PC-9 (cell line): Measurements from ENCODE around the gene SLC16A4. TPM values are rescaled to one million over a fixed set of nuclear protein-coding genes. Genes with fewer than 3 reads are reported as not detected.
A peak's percentile ranks its signal among the peaks of the same experiment; 100 is the strongest.

Source experiments
- BruUV-seq: library from RNA; stranded (reverse); fragments of 400-500 nt; replicated peaks from 2 replicates; lab custom pipeline; 2021; lab: Mats Ljungman, UMichigan
- CTCF ChIA-PET: fragments of 300-600 bp; sonication (Branson Sonifier 250); formaldehyde crosslinking; loops from one replicate; lab custom pipeline; 2022; ENCODE audit warnings: antibody characterized with exemption; lab: Charles Lee
- POLR2A ChIA-PET: fragments of 300-600 bp; sonication (Branson Sonifier 250); formaldehyde crosslinking; loops from one replicate; lab custom pipeline; 2022; ENCODE audit warnings: antibody characterized with exemption; ENCODE audit not compliant: unreplicated experiment; lab: Charles Lee
- DNase-seq, 2 experiments: peaks; one replicate each; pipeline versions ENCODE4 v3.0.0 to v3.0.0-alpha.2; 2015 to 2022; ENCODE audit warnings: mixed read lengths in 1 of 2
- H2AFZ ChIP-seq: fragments of 200-600 bp; sonication (generic); 2 replicates; pipeline ENCODE4 v1.8.1; 2017; ENCODE audit warnings: antibody characterized with exemption
- H3F3A ChIP-seq: fragments of 200-600 bp; sonication (generic); 2 replicates; pipeline ENCODE4 v1.8.1; 2017; ENCODE audit warnings: antibody characterized with exemption, mild to moderate bottlenecking, low read depth; ENCODE audit not compliant: insufficient read depth
- H3K27ac ChIP-seq: fragments of 200-600 bp; sonication (generic); 2 replicates; pipeline ENCODE4 v1.6.1; 2016; ENCODE audit warnings: mixed run types
- H3K27me3 ChIP-seq: fragments of 200-600 bp; sonication (generic); 2 replicates; pipeline ENCODE4 v1.6.1; 2016; ENCODE audit warnings: low read depth, mixed run types; ENCODE audit not compliant: insufficient read depth
- H3K36me3 ChIP-seq: fragments of 200-600 bp; sonication (generic); 2 replicates; pipeline ENCODE4 v1.6.1; 2016; ENCODE audit warnings: low read depth, mixed run types
- H3K4me1 ChIP-seq: fragments of 200-600 bp; sonication (generic); replicated peaks from 2 replicates; pipeline ENCODE4 v1.6.1; 2016; ENCODE audit warnings: mixed run types; ENCODE audit not compliant: insufficient read depth
- H3K4me2 ChIP-seq: fragments of 200-600 bp; sonication (generic); 2 replicates; pipeline ENCODE4 v1.6.1; 2017; ENCODE audit warnings: mixed run types
- H3K4me3 ChIP-seq: fragments of 200-600 bp; sonication (generic); 2 replicates; pipeline ENCODE4 v1.6.1; 2016; ENCODE audit warnings: mixed run types
- H3K79me2 ChIP-seq: fragments of 200-600 bp; sonication (generic); 2 replicates; pipeline ENCODE4 v1.6.1; 2017; ENCODE audit warnings: low read depth, mixed run types
- H3K9me2 ChIP-seq: fragments of 200-600 bp; sonication (generic); 2 replicates; pipeline ENCODE4 v1.8.1; 2017; ENCODE audit warnings: mild to moderate bottlenecking; ENCODE audit not compliant: insufficient read depth
- H3K9me3 ChIP-seq: fragments of 200-600 bp; sonication (generic); 2 replicates; pipeline ENCODE4 v1.8.1; 2016; ENCODE audit warnings: low read depth; ENCODE audit not compliant: insufficient read depth
- H4K20me1 ChIP-seq: fragments of 200-600 bp; sonication (generic); 2 replicates; pipeline ENCODE4 v1.8.1; 2017; ENCODE audit not compliant: insufficient read depth
- CTCF ChIP-seq: fragments of 200-600 bp; sonication (generic); conservative IDR thresholded peaks from 2 replicates; pipeline ENCODE4 v1.6.1; 2017; ENCODE audit warnings: mixed run types, antibody characterized with exemption, mild to moderate bottlenecking, moderate library complexity
- EZH2 ChIP-seq: fragments of 200-600 bp; sonication (generic); IDR thresholded peaks from 2 replicates; pipeline ENCODE4 v1.8.0; 2017; ENCODE audit warnings: antibody characterized with exemption, low read depth
- intact Hi-C: fragments of 100-400 bp; cut with micrococcal nuclease; formaldehyde crosslinking; loops from one replicate; pipeline ENCODE4 v1.10.0; 2022; ENCODE audit not compliant: unreplicated experiment
- total RNA-seq: library from RNA; stranded (reverse); gene quantifications from 2 replicates; pipeline ENCODE4 v1.2.3, GENCODE V29; 2021

The SLC16A4 gene
- total RNA-seq, 1 experiment from 2014 or later = 32.7 TPM

GRCh38 chr1:110321846-110322245 lies 69.0 kb downstream of the SLC16A4 start:
- H3K4me2 ChIP-seq = no peak overlapping the region
- peaks cover 20% of the 10 kb centered on the region for H3F3A ChIP-seq
- no peak overlapping the region for H2AFZ ChIP-seq
- no peak for TF ChIP-seq CTCF
- TF ChIP-seq EZH2 = no peak
- no peaks in the 10 kb centered on the region for H3K36me3 ChIP-seq
- H4K20me1 ChIP-seq = no peaks in the 10 kb centered on the region
- no peak overlapping the region for H3K4me3 ChIP-seq
- BruUV-seq = no TSS peak
- no peak overlapping the region for H3K27ac ChIP-seq
- H3K79me2 ChIP-seq = no peaks in the 10 kb centered on the region
- peaks cover 25% of the 10 kb centered on the region for H3K4me1 ChIP-seq
- no peaks in the 10 kb centered on the region for H3K9me2 ChIP-seq
- intact Hi-C loops = no loop called here
- DNase-seq = no peak
- ChIA-PET POLR2A (interaction anchor here (0.6 kb wide), 1 partner anchor 152 kb away, joined by 3 read pairs; no protein-coding TSS in a partner anchor), CTCF (no interaction called here)
- peaks cover 19% of the 10 kb centered on the region for H3K9me3 ChIP-seq
- H3K27me3 ChIP-seq = no peaks in the 10 kb centered on the region

- H3F3A ChIP-seq = peaks cover 17% of the 10 kb centered on the region
- intact Hi-C loops = no loop called here
- no peaks in the 10 kb centered on the region for H3K79me2 ChIP-seq
- peaks cover 19% of the 10 kb centered on the region for H3K9me3 ChIP-seq
- no peak for DNase-seq
- H3K4me2 ChIP-seq = no peak overlapping the region
- TF ChIP-seq CTCF = no peak
- no peak for TF ChIP-seq EZH2
- no peaks in the 10 kb centered on the region for H3K9me2 ChIP-seq
- H3K27me3 ChIP-seq = no peaks in the 10 kb centered on the region
- CTCF ChIA-PET = interaction anchor here (1.2 kb wide), 1 partner anchor 139 kb away, joined by 3 read pairs; no protein-coding TSS in a partner anchor
- BruUV-seq = no TSS peak
- no peaks in the 10 kb centered on the region for H4K20me1 ChIP-seq
- H3K4me1 ChIP-seq = peaks cover 25% of the 10 kb centered on the region
- H3K27ac ChIP-seq = no peak overlapping the region
- no peak overlapping the region for H3K4me3 ChIP-seq
- H2AFZ ChIP-seq = no peak overlapping the region
- no peaks in the 10 kb centered on the region for H3K36me3 ChIP-seq
- POLR2A ChIA-PET = no interaction called here
Observed at GRCh38 chr1:110321045-110321444, 69.8 kb downstream of the SLC16A4 start.

- peak overlapping the region; percentile 64 for H3K4me2 ChIP-seq
- H3K36me3 ChIP-seq = no peaks in the 10 kb centered on the region
- no peaks in the 10 kb centered on the region for H3K27me3 ChIP-seq
- H3K4me3 ChIP-seq = no peak overlapping the region
- TF ChIP-seq CTCF = no peak
- TF ChIP-seq EZH2 = no peak
- H3K9me3 ChIP-seq = peaks cover 19% of the 10 kb centered on the region
- H3K79me2 ChIP-seq = no peaks in the 10 kb centered on the region
- intact Hi-C loops = no loop called here
- no peak overlapping the region for H2AFZ ChIP-seq
- H3F3A ChIP-seq = peaks cover 17% of the 10 kb centered on the region
- no peaks in the 10 kb centered on the region for H3K9me2 ChIP-seq
- no peak for DNase-seq
- ChIA-PET POLR2A (no interaction called here), CTCF (interaction anchor here (1.2 kb wide), 1 partner anchor 140 kb away, joined by 3 read pairs; no protein-coding TSS in a partner anchor)
- peak overlapping the region; percentile 37 for H3K27ac ChIP-seq
- no TSS peak for BruUV-seq
- no peaks in the 10 kb centered on the region for H4K20me1 ChIP-seq
- peaks cover 25% of the 10 kb centered on the region for H3K4me1 ChIP-seq
Observed at GRCh38 chr1:110320168-110320518, 70.7 kb downstream of the SLC16A4 start.
